Breast epithelium (tissue), 4 donors: ENCODE data around the gene AVPI1. TPM values are rescaled to one million over a fixed set of nuclear protein-coding genes. Genes with fewer than 3 reads are reported as not detected.
"Not testable (repeated sequence)": the region's sequence is repeated elsewhere in the genome, so short reads cannot be mapped to it uniquely, and the experiment has no call there.

ENCODE experiments used
- DNase-seq, 2 donors: peaks; one replicate each; pipeline ENCODE4 v3.0.0-alpha.2; 2019; ENCODE audit warnings: low spot score in 2 of 2
- H3K27ac ChIP-seq, 2 donors: fragments of 200-600 bp; sonication (generic) in 1 of 2; one replicate each; pipeline ENCODE4 v1.5.1; 2016 to 2019; ENCODE audit warnings: mild to moderate bottlenecking in 1 of 2
- H3K27me3 ChIP-seq, 2 donors: fragments of 200-600 bp; sonication (generic) in 1 of 2; one replicate each; pipeline versions ENCODE4 v1.5.1 to v1.6.0; 2017 to 2019; ENCODE audit warnings: control low read depth in 1 of 2, mild to moderate bottlenecking in 1 of 2
- H3K36me3 ChIP-seq: fragments of 200-600 bp; one replicate; pipeline ENCODE4 v1.5.1; 2019
- H3K4me1 ChIP-seq, 2 donors: fragments of 200-600 bp; sonication (generic); one replicate each; pipeline ENCODE4 v1.5.1; 2016 to 2019; ENCODE audit warnings: control low read depth in 1 of 2
- H3K4me3 ChIP-seq, 3 donors: fragments of 200-600 bp; sonication (generic); 1 replicate in 2 of 3; 2 replicates in 1 of 3; pipeline ENCODE4 v1.5.1; 2016 to 2019; ENCODE audit warnings: mild to moderate bottlenecking in 3 of 3, moderate library complexity in 2 of 3
- H3K9me3 ChIP-seq, 2 donors: fragments of 200-600 bp; sonication (generic) in 1 of 2; one replicate each; pipeline ENCODE4 v1.5.1; 2016 to 2019; ENCODE audit warnings: control low read depth in 1 of 2
- CTCF ChIP-seq, 3 donors: fragments of 450-650 bp; IDR thresholded peaks; one replicate each; pipeline ENCODE4 v1.5.1; 2016 to 2017; ENCODE audit warnings: antibody characterized with exemption in 3 of 3, mild to moderate bottlenecking in 3 of 3, moderate library complexity in 3 of 3
- POLR2A ChIP-seq: fragments of 450-650 bp; IDR thresholded peaks from one replicate; pipeline ENCODE4 v1.6.1; 2016; ENCODE audit warnings: antibody characterized with exemption, mild to moderate bottlenecking, moderate library complexity
- POLR2AphosphoS5 ChIP-seq, 3 donors: sonication (generic); formaldehyde crosslinking; IDR thresholded peaks; one replicate each; pipeline ENCODE4 v1.6.1; 2017; ENCODE audit warnings: antibody characterized with exemption in 3 of 3
- intact Hi-C: fragments of 100-400 bp; cut with DNase I; formaldehyde crosslinking; loops from one replicate; pipeline ENCODE4 v1.15.1; 2023; ENCODE audit warnings: low total_unique reads
- total RNA-seq, 3 donors: library from RNA; depleted of rRNA; stranded (reverse); fragments of >200 nt; gene quantifications; one replicate each; pipeline ENCODE4 v1.1.0, GENCODE V29; 2016

The AVPI1 gene
- total RNA-seq, 3 donors from 2014 or later, result 23.9 to 42.4 (median 39.0) TPM

GRCh38 chr10:97650726-97651125 lies 36.3 kb downstream of the AVPI1 start:
- no peak for DNase-seq
- intact Hi-C loops, result no loop called here
- Histone ChIP-seq H3K36me3 (no peaks in the 10 kb centered on the region), H3K4me3 (no peak overlapping the region), H3K27me3 (no peaks in the 10 kb centered on the region), H3K4me1 (no peaks in the 10 kb centered on the region), H3K9me3 (no peaks in the 10 kb centered on the region), H3K27ac (peak overlapping the region; percentile 12 to 62)
- TF ChIP-seq POLR2AphosphoS5 (IDR thresholded peaks at IDR 0.05) (no peak), CTCF (IDR thresholded peaks at IDR 0.05) (no peak), POLR2A (no peak)

GRCh38 chr10:97649405-97649750 lies 37.7 kb downstream of the AVPI1 start:
- H3K4me1 ChIP-seq, DNase-seq, H3K36me3 ChIP-seq, H3K9me3 ChIP-seq, intact Hi-C loops, H3K27me3 ChIP-seq, H3K4me3 ChIP-seq: not testable (repeated sequence)
- H3K27ac ChIP-seq, result peak overlapping the region; percentile 50 to 78

- no peak for TF ChIP-seq POLR2AphosphoS5 (IDR thresholded peaks at IDR 0.05)
- TF ChIP-seq POLR2A, result no peak
- TF ChIP-seq CTCF (IDR thresholded peaks at IDR 0.05), result no peak
- no peak overlapping the region for H3K4me3 ChIP-seq
- H3K36me3 ChIP-seq, result no peaks in the 10 kb centered on the region
- no peak for DNase-seq
- no peaks in the 10 kb centered on the region for H3K4me1 ChIP-seq
- peak overlapping the region; percentile 50 to 78 for H3K27ac ChIP-seq
- no peaks in the 10 kb centered on the region for H3K9me3 ChIP-seq
- intact Hi-C loops, result no loop called here
- no peaks in the 10 kb centered on the region for H3K27me3 ChIP-seq
Measured at GRCh38 chr10:97648562-97649404, 38.3 kb downstream of the AVPI1 start.

GRCh38 chr10:97647556-97647955 lies 39.5 kb downstream of the AVPI1 start:
- no peak for TF ChIP-seq POLR2AphosphoS5 (IDR thresholded peaks at IDR 0.05)
- no peak for TF ChIP-seq CTCF (IDR thresholded peaks at IDR 0.05)
- no peak for TF ChIP-seq POLR2A
- Histone ChIP-seq H3K4me1 (no peaks in the 10 kb centered on the region), H3K36me3 (no peaks in the 10 kb centered on the region), H3K4me3 (no peak overlapping the region), H3K27ac (peak overlapping the region in 1 of 2 donors; percentile 23), H3K9me3 (no peaks in the 10 kb centered on the region), H3K27me3 (no peaks in the 10 kb centered on the region)
- DNase-seq, result no peak
- intact Hi-C loops, result no loop called here

GRCh38 chr10:97644936-97645335 lies 42.1 kb downstream of the AVPI1 start:
- Histone ChIP-seq H3K4me3 (no peak overlapping the region), H3K27ac (no peak overlapping the region), H3K9me3 (no peaks in the 10 kb centered on the region), H3K36me3 (no peaks in the 10 kb centered on the region), H3K4me1 (peaks cover 0 to 9% of the 10 kb centered on the region in 2 donors), H3K27me3 (no peaks in the 10 kb centered on the region)
- TF ChIP-seq POLR2A, result no peak
- DNase-seq, result no peak
- intact Hi-C loops, result no loop called here

GRCh38 chr10:97643441-97643985 lies 43.5 kb downstream of the AVPI1 start:
- no peaks in the 10 kb centered on the region for H3K27me3 ChIP-seq
- no peaks in the 10 kb centered on the region for H3K36me3 ChIP-seq
- intact Hi-C loops, result no loop called here
- no peak for DNase-seq
- TF ChIP-seq POLR2AphosphoS5 (IDR thresholded peaks at IDR 0.05) (no peak), POLR2A (no peak), CTCF (IDR thresholded peaks at IDR 0.05) (no peak)
- peaks cover 0 to 9% of the 10 kb centered on the region in 2 donors for H3K4me1 ChIP-seq
- H3K4me3 ChIP-seq, result no peak overlapping the region
- no peak overlapping the region for H3K27ac ChIP-seq
- no peaks in the 10 kb centered on the region for H3K9me3 ChIP-seq

- DNase-seq, H3K4me1 ChIP-seq, H3K27me3 ChIP-seq, intact Hi-C loops, H3K9me3 ChIP-seq, H3K36me3 ChIP-seq, H3K27ac ChIP-seq: not testable (repeated sequence)
- peak overlapping the region in 1 of 3 donors; percentile 84 for H3K4me3 ChIP-seq
Measured at GRCh38 chr10:97642471-97643159, 44.4 kb downstream of the AVPI1 start.
